H9 (cell line): ENCODE data around the gene TP73. TPM values are rescaled to one million over a fixed set of nuclear protein-coding genes. Genes with fewer than 3 reads are reported as not detected.

Experiments
- DNase-seq: peaks from one replicate; pipeline ENCODE4 v3.0.0-alpha.2; 2017
- H2AFZ ChIP-seq: one replicate; pipeline ENCODE4 v1.6.1; 2013; ENCODE audit warnings: mild to moderate bottlenecking, low read length, control low read depth, moderate library complexity
- H2AK5ac ChIP-seq: 2 replicates; pipeline ENCODE4 v1.6.1; 2013; ENCODE audit warnings: low read length, control low read depth, mixed read lengths; ENCODE audit not compliant: insufficient read length
- H2BK120ac ChIP-seq: one replicate; pipeline ENCODE4 v1.6.1; 2013; ENCODE audit warnings: low read depth, mild to moderate bottlenecking, low read length, control low read depth, inconsistent platforms; ENCODE audit not compliant: poor library complexity, severe bottlenecking
- H2BK12ac ChIP-seq: 2 replicates; pipeline ENCODE4 v1.6.1; 2013; ENCODE audit warnings: low read length, control low read depth, mixed read lengths, low read depth; ENCODE audit not compliant: insufficient read length
- H2BK15ac ChIP-seq: 2 replicates; pipeline ENCODE4 v1.6.1; 2013; ENCODE audit warnings: low read depth, low read length, control low read depth
- H2BK20ac ChIP-seq: one replicate; pipeline ENCODE4 v1.6.1; 2013; ENCODE audit warnings: low read depth, mild to moderate bottlenecking, low read length, control low read depth, inconsistent platforms; ENCODE audit not compliant: poor library complexity, severe bottlenecking
- H2BK5ac ChIP-seq: 2 replicates; pipeline ENCODE4 v1.6.1; 2013; ENCODE audit warnings: low read length, control low read depth, mixed read lengths; ENCODE audit not compliant: insufficient read length
- H3K14ac ChIP-seq: 2 replicates; pipeline ENCODE4 v1.6.1; 2013; ENCODE audit warnings: low read length, control low read depth; ENCODE audit not compliant: insufficient read depth
- H3K18ac ChIP-seq: 2 replicates; pipeline ENCODE4 v1.6.1; 2013; ENCODE audit warnings: low read depth, mild to moderate bottlenecking, mixed read lengths, low read length, control low read depth; ENCODE audit not compliant: insufficient read length
- H3K23ac ChIP-seq: 2 replicates; pipeline ENCODE4 v1.6.1; 2013; ENCODE audit warnings: low read length, control low read depth, mixed read lengths, low read depth; ENCODE audit not compliant: insufficient read length
- H3K23me2 ChIP-seq: 2 replicates; pipeline ENCODE4 v1.6.1; 2013; ENCODE audit warnings: low read depth, mild to moderate bottlenecking, mixed read lengths, low read length, control low read depth; ENCODE audit not compliant: insufficient read length, poor library complexity, severe bottlenecking
- H3K27ac ChIP-seq: 2 replicates; pipeline ENCODE4 v1.5.1; 2013; ENCODE audit warnings: low read length, control low read depth, mixed read lengths, low read depth; ENCODE audit not compliant: insufficient read length
- H3K27me3 ChIP-seq: 2 replicates; pipeline ENCODE4 v1.6.1; 2013; ENCODE audit warnings: low read length, control low read depth, inconsistent platforms; ENCODE audit not compliant: insufficient read depth
- H3K4ac ChIP-seq: 2 replicates; pipeline ENCODE4 v1.6.1; 2013; ENCODE audit warnings: low read depth, mild to moderate bottlenecking, control low read depth, inconsistent platforms, low read length, moderate library complexity
- H3K4me1 ChIP-seq: 2 replicates; pipeline ENCODE4 v1.6.1; 2013; ENCODE audit warnings: low read length, control low read depth, inconsistent platforms; ENCODE audit not compliant: insufficient read depth
- H3K4me2 ChIP-seq: 2 replicates; pipeline ENCODE4 v1.6.1; 2013; ENCODE audit warnings: low read length, control low read depth, mixed read lengths; ENCODE audit not compliant: insufficient read length, insufficient read depth
- H3K56ac ChIP-seq: 2 replicates; pipeline ENCODE4 v1.6.1; 2013; ENCODE audit warnings: low read depth, mild to moderate bottlenecking, mixed read lengths, low read length, control low read depth; ENCODE audit not compliant: insufficient read length
- H3K79me1 ChIP-seq: 2 replicates; pipeline ENCODE4 v1.6.1; 2013; ENCODE audit warnings: low read depth, mild to moderate bottlenecking, moderate library complexity, low read length, control low read depth, inconsistent platforms; ENCODE audit not compliant: insufficient read depth, poor library complexity, severe bottlenecking
- H3K79me2 ChIP-seq: 2 replicates; pipeline ENCODE4 v1.6.1; 2013; ENCODE audit warnings: low read length, control low read depth, inconsistent platforms; ENCODE audit not compliant: insufficient read depth
- H3K9ac ChIP-seq: 2 replicates; pipeline ENCODE4 v1.6.1; 2013; ENCODE audit warnings: low read length, control low read depth, mixed read lengths; ENCODE audit not compliant: insufficient read length; ENCODE audit errors: extremely low read depth
- H3K9me3 ChIP-seq: one replicate; pipeline ENCODE4 v1.6.1; 2013; ENCODE audit warnings: low read depth, low read length, inconsistent platforms; ENCODE audit not compliant: control insufficient read depth
- H3T11ph ChIP-seq: one replicate; pipeline ENCODE4 v1.6.1; 2013; ENCODE audit warnings: mild to moderate bottlenecking, low read length, control low read depth, inconsistent platforms
- H4K20me1 ChIP-seq: one replicate; pipeline ENCODE4 v1.6.1; 2013; ENCODE audit not compliant: control insufficient read depth, insufficient read length, insufficient read depth
- H4K5ac ChIP-seq: 2 replicates; pipeline ENCODE4 v1.6.1; 2013; ENCODE audit warnings: low read depth, mild to moderate bottlenecking, mixed read lengths, low read length, control low read depth; ENCODE audit not compliant: insufficient read length
- H4K8ac ChIP-seq: replicated peaks from 2 replicates; pipeline ENCODE4 v1.6.1; 2013; ENCODE audit warnings: low read length, control low read depth, mixed read lengths, low read depth; ENCODE audit not compliant: insufficient read length
- H4K91ac ChIP-seq: 2 replicates; pipeline ENCODE4 v1.6.1; 2013; ENCODE audit warnings: low read depth, mild to moderate bottlenecking, moderate library complexity, mixed read lengths, low read length, control low read depth; ENCODE audit not compliant: insufficient read length
- H3K27ac Mint-ChIP-seq, 3 experiments: 2 replicates in 2 of 3; 3 replicates in 1 of 3; pipeline ENCODE4 v1.8.0; 2020 to 2021; ENCODE audit warnings: mixed read lengths in 3 of 3, mild to moderate bottlenecking in 1 of 3, moderate library complexity in 1 of 3
- H3K27me3 Mint-ChIP-seq: 2 replicates; pipeline ENCODE4 v1.8.0; 2021; ENCODE audit warnings: low read depth, mild to moderate bottlenecking, moderate library complexity, mixed read lengths
- H3K36me3 Mint-ChIP-seq, 3 experiments: 2 replicates in 2 of 3; 3 replicates in 1 of 3; pipeline ENCODE4 v1.8.0; 2020 to 2021; ENCODE audit warnings: low read depth in 3 of 3, mixed read lengths in 3 of 3; ENCODE audit not compliant: insufficient read depth in 1 of 3
- H3K4me1 Mint-ChIP-seq, 2 experiments: 2 replicates each; pipeline ENCODE4 v1.8.0; 2020; ENCODE audit warnings: mixed read lengths in 2 of 2
- H3K4me3 Mint-ChIP-seq, 2 experiments: 2 replicates in 1 of 2; 3 replicates in 1 of 2; pipeline ENCODE4 v1.8.0; 2020 to 2021; ENCODE audit warnings: mild to moderate bottlenecking in 2 of 2, mixed read lengths in 2 of 2, moderate library complexity in 1 of 2
- H3K9me3 Mint-ChIP-seq, 2 experiments: 2 replicates in 1 of 2; 3 replicates in 1 of 2; pipeline ENCODE4 v1.8.0; 2020; ENCODE audit warnings: mild to moderate bottlenecking in 2 of 2, mixed read lengths in 2 of 2, moderate library complexity in 1 of 2
- WGBS: extraction: QIAGEN DNeasy Blood & Tissue Kit; methylation state at CpG from one replicate; pipeline ENCODE4 v1.1.7; 2013; ENCODE audit warnings: missing lambda C conversion rate, low lambda C conversion rate, mixed read lengths; ENCODE audit not compliant: insufficient read length; ENCODE audit errors: extremely low coverage; 5-methylcytosine and 5-hydroxymethylcytosine counted together
- total RNA-seq: library from RNA; stranded (reverse); gene quantifications from 2 replicates; pipeline ENCODE4 v1.2.1, GENCODE V29; 2021
- TF ChIP-seq, protein P1 (sequence below): fragments of 200-600 bp; sonication (generic); conservative IDR thresholded peaks from 3 replicates; pipeline ENCODE4 v1.8.0; 2021; ENCODE audit warnings: antibody characterized with exemption, mild to moderate bottlenecking

TP73 gene
- total RNA-seq, 1 experiment from 2014 or later, result 4.7 TPM

DNA sequence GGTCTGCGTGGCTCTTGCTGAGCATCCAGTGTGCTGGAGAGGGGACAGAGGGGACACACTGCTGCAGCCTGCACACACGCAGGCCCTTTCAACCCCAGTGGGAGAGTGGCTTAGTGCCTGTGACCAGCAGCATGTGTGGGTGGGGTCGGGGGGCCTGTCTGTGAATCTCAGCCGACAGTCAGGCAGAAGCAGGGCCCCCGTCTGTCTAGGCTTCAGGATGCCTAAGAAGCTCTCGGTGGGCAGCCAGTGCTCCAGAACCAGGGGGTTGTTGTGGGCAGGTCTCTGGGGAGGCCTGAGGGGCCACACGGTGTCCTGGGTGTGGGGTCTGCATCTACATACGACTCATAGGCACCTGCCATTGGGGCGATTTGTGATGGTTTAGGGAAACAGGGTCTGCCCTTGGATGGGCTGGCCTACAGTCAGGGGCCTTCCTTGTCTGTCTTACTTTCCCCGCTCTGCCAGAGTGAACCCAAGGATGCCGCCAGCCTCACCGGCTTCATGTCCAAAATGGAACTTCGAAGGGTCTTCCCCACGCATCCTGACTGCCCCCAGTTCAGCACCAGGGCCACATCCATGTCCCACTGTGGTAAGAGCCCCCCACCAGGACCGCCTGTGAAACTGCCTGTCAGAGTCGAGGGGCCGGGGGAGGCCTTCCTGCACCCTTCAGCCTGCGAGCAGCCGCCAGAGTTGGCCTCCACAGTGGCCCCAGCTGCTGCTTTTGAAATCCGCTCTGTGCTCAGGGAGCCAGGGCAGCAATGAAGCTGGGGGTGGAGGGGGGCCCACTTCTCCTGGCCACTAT, 101.5 kb downstream of the TP73 start:
- Histone ChIP-seq H3K23ac (no peak overlapping the region), H3K9me3 (no peaks in the 10 kb centered on the region), H3K27ac (no peak overlapping the region), H3K4me2 (no peak overlapping the region), H2BK15ac (no peak overlapping the region; the same call in 1 of the 2 replicates), H2BK5ac (no peak overlapping the region), H2BK20ac (no peak overlapping the region), H3K14ac (no peak overlapping the region; the same call in 1 of the 2 replicates), H3K27me3 (no peaks in the 10 kb centered on the region; the same call in 1 of the 2 replicates), H3K4ac (no peak overlapping the region), H3K4me1 (no peaks in the 10 kb centered on the region), H3T11ph (no peak overlapping the region), H3K9ac (no peak overlapping the region), H3K79me1 (no peaks in the 10 kb centered on the region), H3K23me2 (no peaks in the 10 kb centered on the region), H2AK5ac (no peak overlapping the region), H2AFZ (no peak overlapping the region), H4K5ac (no peak overlapping the region), H2BK120ac (no peak overlapping the region), H3K56ac (no peak overlapping the region), H4K20me1 (no peaks in the 10 kb centered on the region), H3K79me2 (no peaks in the 10 kb centered on the region), H4K91ac (no peak overlapping the region), H4K8ac (no peak overlapping the region), H3K18ac (no peak overlapping the region), H2BK12ac (no peak overlapping the region)
- WGBS, result no CpG with 5 or more reads among the region's 20 CpGs
- no peaks in the 10 kb centered on the region; a peak in 1 of 5 replicates for H3K9me3 Mint-ChIP-seq
- no peak overlapping the region for H3K27ac Mint-ChIP-seq
- H3K4me1 Mint-ChIP-seq, result no peaks in the 10 kb centered on the region
- H3K4me3 Mint-ChIP-seq, result no peak overlapping the region
- TF ChIP-seq, protein P1, sequence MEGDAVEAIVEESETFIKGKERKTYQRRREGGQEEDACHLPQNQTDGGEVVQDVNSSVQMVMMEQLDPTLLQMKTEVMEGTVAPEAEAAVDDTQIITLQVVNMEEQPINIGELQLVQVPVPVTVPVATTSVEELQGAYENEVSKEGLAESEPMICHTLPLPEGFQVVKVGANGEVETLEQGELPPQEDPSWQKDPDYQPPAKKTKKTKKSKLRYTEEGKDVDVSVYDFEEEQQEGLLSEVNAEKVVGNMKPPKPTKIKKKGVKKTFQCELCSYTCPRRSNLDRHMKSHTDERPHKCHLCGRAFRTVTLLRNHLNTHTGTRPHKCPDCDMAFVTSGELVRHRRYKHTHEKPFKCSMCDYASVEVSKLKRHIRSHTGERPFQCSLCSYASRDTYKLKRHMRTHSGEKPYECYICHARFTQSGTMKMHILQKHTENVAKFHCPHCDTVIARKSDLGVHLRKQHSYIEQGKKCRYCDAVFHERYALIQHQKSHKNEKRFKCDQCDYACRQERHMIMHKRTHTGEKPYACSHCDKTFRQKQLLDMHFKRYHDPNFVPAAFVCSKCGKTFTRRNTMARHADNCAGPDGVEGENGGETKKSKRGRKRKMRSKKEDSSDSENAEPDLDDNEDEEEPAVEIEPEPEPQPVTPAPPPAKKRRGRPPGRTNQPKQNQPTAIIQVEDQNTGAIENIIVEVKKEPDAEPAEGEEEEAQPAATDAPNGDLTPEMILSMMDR, result no peak
- H3K27me3 Mint-ChIP-seq, result peaks cover 44% of the 10 kb centered on the region
- DNase-seq, result no peak
- no peaks in the 10 kb centered on the region for H3K36me3 Mint-ChIP-seq
